HepG2 (cell line): Measurements from ENCODE around the gene RBM47.

Source experiments
- CBFB ChIP-seq: sonication (generic); formaldehyde crosslinking; IDR thresholded peaks from 2 replicates; pipeline ENCODE4 v1.4.0; 2020; ENCODE audit warnings: missing genetic modification reagents
- CEBPB ChIP-seq: IDR thresholded peaks from 2 replicates; pipeline ENCODE4 v1.6.1; 2011; ENCODE audit warnings: low read depth, low read length, improper control_type of control experiment, borderline replicate concordance
- CTCF ChIP-seq: sonication (generic); formaldehyde crosslinking; IDR thresholded peaks from 2 replicates; pipeline ENCODE4 v1.5.0; 2020; ENCODE audit warnings: mild to moderate bottlenecking, missing genetic modification reagents, moderate library complexity
- FOSL2 ChIP-seq: sonication (generic); formaldehyde crosslinking; IDR thresholded peaks from 2 replicates; pipeline ENCODE4 v1.4.0; 2020; ENCODE audit warnings: missing genetic modification reagents
- FOXA1 ChIP-seq, 2 experiments: fragments of 450-650 bp in 1 of 2; sonication (generic) in 1 of 2; formaldehyde crosslinking in 1 of 2; IDR thresholded peaks; 2 replicates each; pipeline versions ENCODE4 v1.4.0 to v1.6.1; 2016 to 2020; ENCODE audit warnings: missing genetic modification reagents in 1 of 2
- KLF12 ChIP-seq: sonication (generic); formaldehyde crosslinking; IDR thresholded peaks from 2 replicates; pipeline ENCODE4 v1.4.0; 2020; ENCODE audit warnings: missing genetic modification reagents, borderline replicate concordance
- MAFK ChIP-seq, 2 experiments: IDR thresholded peaks in 1 of 2; conservative IDR thresholded peaks in 1 of 2; 2 replicates each; pipeline ENCODE4 v1.6.1; 2011; ENCODE audit warnings: improper control_type of control experiment in 2 of 2, low read length in 2 of 2
- MEIS2 ChIP-seq: sonication (generic); formaldehyde crosslinking; IDR thresholded peaks from 2 replicates; pipeline ENCODE4 v1.9.0; 2021; ENCODE audit warnings: mild to moderate bottlenecking, missing genetic modification reagents
- PHF8 ChIP-seq: sonication (generic); formaldehyde crosslinking; IDR thresholded peaks from 2 replicates; pipeline ENCODE4 v1.5.0; 2020; ENCODE audit warnings: missing genetic modification reagents
- RBAK ChIP-seq: sonication (generic); formaldehyde crosslinking; IDR thresholded peaks from 2 replicates; pipeline ENCODE4 v1.5.1; 2020; ENCODE audit warnings: mild to moderate bottlenecking, missing genetic modification reagents
- REST ChIP-seq, 2 experiments: IDR thresholded peaks; 2 replicates each; pipeline ENCODE4 v1.6.1; 2011 to 2012; ENCODE audit warnings: low read length in 2 of 2, borderline replicate concordance in 1 of 2, low read depth in 1 of 2, mild to moderate bottlenecking in 1 of 2, moderate library complexity in 1 of 2
- TCF7L2 ChIP-seq: IDR thresholded peaks from 2 replicates; pipeline ENCODE4 v1.6.1; 2011; ENCODE audit warnings: mild to moderate bottlenecking, low read depth, low read length, moderate library complexity
- ZNF121 ChIP-seq: sonication (generic); formaldehyde crosslinking; IDR thresholded peaks from 2 replicates; pipeline ENCODE4 v1.5.0; 2020; ENCODE audit warnings: mild to moderate bottlenecking, missing genetic modification reagents
- ZNF550 ChIP-seq: sonication (generic); formaldehyde crosslinking; IDR thresholded peaks from 2 replicates; pipeline ENCODE4 v1.4.0; 2020; ENCODE audit warnings: mild to moderate bottlenecking, missing genetic modification reagents, borderline replicate concordance

- no peak for TF ChIP-seq FOSL2 (CRISPR knock-in tag)
- no peak for TF ChIP-seq MEIS2 (CRISPR knock-in tag)
- TF ChIP-seq TCF7L2: no peak
- no peak for TF ChIP-seq ZNF121 (CRISPR knock-in tag)
- TF ChIP-seq CTCF (CRISPR knock-in tag): no peak
- TF ChIP-seq PHF8 (CRISPR knock-in tag): no peak
- no peak for TF ChIP-seq RBAK (CRISPR knock-in tag)
- no peak for TF ChIP-seq MAFK (conservative IDR thresholded peaks at IDR 0.05 in 1 of 2, IDR thresholded peaks at IDR 0.05 in 1 of 2; ENCODE audit: low read length in 2 of 2)
- no peak for TF ChIP-seq REST (IDR thresholded peaks at IDR 0.05; ENCODE audit: borderline replicate concordance in 1 of 2, low read depth in 1 of 2, low read length in 2 of 2)
- no peak for TF ChIP-seq FOXA1 (IDR thresholded peaks at IDR 0.05)
- TF ChIP-seq FOXA1 (CRISPR knock-in tag; IDR thresholded peaks at IDR 0.05): no peak
- TF ChIP-seq KLF12 (CRISPR knock-in tag): no peak
- no peak for TF ChIP-seq CBFB (CRISPR knock-in tag)
- no peak for TF ChIP-seq ZNF550 (CRISPR knock-in tag)
- TF ChIP-seq CEBPB: no peak
Measured at GRCh38 chr4:40548256-40548655, 81.4 kb downstream of the RBM47 start.
